Measurements from ENCODE around the gene MCOLN3. TPM values are rescaled to one million over a fixed set of nuclear protein-coding genes. Genes with fewer than 3 reads are reported as not detected.
A peak's percentile ranks its signal among the peaks of the same experiment; 100 is the strongest.
"Not testable (repeated sequence)": the region's sequence is repeated elsewhere in the genome, so short reads cannot be mapped to it uniquely, and the experiment has no call there.

The MCOLN3 gene
- total and polyA plus RNA-seq, 3 experiments from 2014 or later: 0.29 to 0.50 (median 0.47) TPM

- peaks cover 10 to 18% (median 14%) of the 10 kb centered on the region in 3 donors for H3K4me1 Mint-ChIP-seq
- no peaks in the 10 kb centered on the region for H3K36me3 Mint-ChIP-seq
- H3K27me3 Mint-ChIP-seq: no peaks in the 10 kb centered on the region
- POLR2A ChIA-PET: interaction anchor here (0.8 to 2.1 kb wide), 3 partner anchors 9 to 83 kb away, joined by 3 to 37 read pairs (median 3); no protein-coding TSS in a partner anchor
- Histone ChIP-seq H3K9me3 (ENCODE audit: low read length) (no peaks in the 10 kb centered on the region), H3K27me3 (ENCODE audit: insufficient read depth, low read length, poor library complexity, severe bottlenecking) (no peaks in the 10 kb centered on the region), H3K4me1 (ENCODE audit: insufficient read depth, low read length) (peaks cover 8% of the 10 kb centered on the region), H3K4me3 (ENCODE audit: low read length) (peak overlapping the region; percentile 13), H3K36me3 (ENCODE audit: insufficient read depth, low read length) (no peaks in the 10 kb centered on the region), H3K27ac (ENCODE audit: low read depth, low read length) (peak overlapping the region; percentile 34)
- peak in 4 of 5 donors; percentile 28 to 69 (median 52) for DNase-seq
- CTCF ChIA-PET: interaction anchor here (0.6 to 10.6 kb wide), 29 partner anchors 8 to 339 kb away, joined by 3 to 256 read pairs (median 4); partner anchors contain the start of genes C1orf52, MCOLN2 and MCOLN3
- no peaks in the 10 kb centered on the region for H3K9me3 Mint-ChIP-seq
- H3K27ac Mint-ChIP-seq: peak overlapping the region; percentile 55 to 96 (median 93)
- peak overlapping the region; percentile 67 to 93 (median 88) for H3K4me3 Mint-ChIP-seq
These were observed 20.9 kb downstream of the MCOLN3 start for GRCh38 chr1:85027242-85027983.

DNA sequence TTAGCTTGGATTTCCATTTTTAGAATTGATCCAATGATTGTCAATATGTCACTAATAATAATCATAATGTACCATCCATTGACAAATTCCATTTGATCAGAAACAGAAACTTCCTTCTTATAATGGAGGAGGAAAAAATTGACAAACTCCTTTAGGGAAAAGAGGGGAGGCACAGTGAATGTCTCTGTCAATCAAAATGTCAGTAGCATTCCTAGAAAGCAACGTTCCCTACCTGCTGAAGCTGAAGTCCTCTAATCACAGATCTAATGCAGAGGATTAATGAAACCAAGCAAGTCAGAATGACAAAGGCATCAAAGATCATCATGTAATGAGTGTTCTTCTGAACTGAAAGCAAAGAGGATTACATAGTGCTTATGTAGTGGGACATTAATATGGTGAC, 22.4 kb downstream of the MCOLN3 start:
- H3K27ac ChIP-seq (ENCODE audit: low read depth, low read length): no peak overlapping the region
- H3K27me3 Mint-ChIP-seq: no peaks in the 10 kb centered on the region
- POLR2A ChIA-PET: interaction anchor here (0.7 to 0.9 kb wide), 2 partner anchors 21 to 28 kb away, joined by 3 to 4 read pairs; no protein-coding TSS in a partner anchor

GRCh38 chr1:85024736-85025135, 23.6 kb downstream of the MCOLN3 start:
- H3K4me3 ChIP-seq (ENCODE audit: low read length): no peak overlapping the region
- no peak overlapping the region for H3K27ac ChIP-seq (ENCODE audit: low read depth, low read length)
- H3K4me1 ChIP-seq (ENCODE audit: insufficient read depth, low read length): peaks cover 8% of the 10 kb centered on the region
- no peaks in the 10 kb centered on the region for H3K9me3 ChIP-seq (ENCODE audit: low read length)
- Mint-ChIP-seq H3K4me3 (no peak overlapping the region), H3K4me1 (peaks cover 10 to 18% (median 14%) of the 10 kb centered on the region in 3 donors), H3K9me3 (no peaks in the 10 kb centered on the region), H3K27me3 (no peaks in the 10 kb centered on the region), H3K36me3 (no peaks in the 10 kb centered on the region), H3K27ac (peak overlapping the region in 1 of 8 donors; percentile 43)
- H3K36me3 ChIP-seq (ENCODE audit: insufficient read depth, low read length): no peaks in the 10 kb centered on the region
- DNase-seq: no peak
- ChIA-PET POLR2A (interaction anchor here (0.9 kb wide), 1 partner anchor 26 kb away, joined by 3 read pairs; no protein-coding TSS in a partner anchor), CTCF (interaction anchor here (0.6 to 10.6 kb wide), 6 partner anchors 26 to 234 kb away, joined by 3 to 256 read pairs (median 3); partner anchors contain the start of gene C1orf52)
- H3K27me3 ChIP-seq (ENCODE audit: insufficient read depth, low read length, poor library complexity, severe bottlenecking): no peaks in the 10 kb centered on the region

More for the DNA sequence above, 22.4 kb downstream of the MCOLN3 start:
- Histone ChIP-seq H3K27me3 (ENCODE audit: insufficient read depth, low read length, poor library complexity, severe bottlenecking) (no peaks in the 10 kb centered on the region), H3K4me1 (ENCODE audit: insufficient read depth, low read length) (peaks cover 8% of the 10 kb centered on the region), H3K36me3 (ENCODE audit: insufficient read depth, low read length) (no peaks in the 10 kb centered on the region), H3K4me3 (ENCODE audit: low read length) (no peak overlapping the region), H3K9me3 (ENCODE audit: low read length) (no peaks in the 10 kb centered on the region)
- Mint-ChIP-seq H3K9me3 (no peaks in the 10 kb centered on the region), H3K4me1 (peaks cover 10 to 18% (median 14%) of the 10 kb centered on the region in 3 donors), H3K4me3 (no peak overlapping the region), H3K27ac (peak overlapping the region in 4 of 8 donors; percentile 11 to 95 (median 45)), H3K36me3 (no peaks in the 10 kb centered on the region)
- DNase-seq: no peak
- CTCF ChIA-PET: interaction anchor here (10.6 kb wide), 1 partner anchor 79 kb away, joined by 256 read pairs; no protein-coding TSS in a partner anchor

- H3K27ac ChIP-seq (ENCODE audit: low read depth, low read length): no peak overlapping the region
- no peaks in the 10 kb centered on the region for H3K9me3 ChIP-seq (ENCODE audit: low read length)
- H3K27me3 ChIP-seq (ENCODE audit: insufficient read depth, low read length, poor library complexity, severe bottlenecking): no peaks in the 10 kb centered on the region
- ChIA-PET CTCF (interaction anchor here (0.6 to 10.6 kb wide), 3 partner anchors 16 to 75 kb away, joined by 3 to 256 read pairs (median 4); partner anchors contain the start of gene MCOLN2), POLR2A (no interaction called here)
- Mint-ChIP-seq H3K4me1 (peaks cover 8 to 15% (median 11%) of the 10 kb centered on the region in 3 donors), H3K27ac (no peak overlapping the region), H3K9me3 (no peaks in the 10 kb centered on the region), H3K4me3 (no peak overlapping the region), H3K36me3 (no peaks in the 10 kb centered on the region), H3K27me3 (no peaks in the 10 kb centered on the region)
- H3K4me1 ChIP-seq (ENCODE audit: insufficient read depth, low read length): peaks cover 8% of the 10 kb centered on the region
- no peak overlapping the region for H3K4me3 ChIP-seq (ENCODE audit: low read length)
- no peaks in the 10 kb centered on the region for H3K36me3 ChIP-seq (ENCODE audit: insufficient read depth, low read length)
- no peak for DNase-seq
These were observed 25.6 kb downstream of the MCOLN3 start for GRCh38 chr1:85022700-85023099.

- peaks cover 0 to 3% (median 0%) of the 10 kb centered on the region in 5 donors for H3K9me3 Mint-ChIP-seq
- CTCF ChIA-PET: interaction anchor here (10.6 kb wide), 1 partner anchor 73 kb away, joined by 256 read pairs; no protein-coding TSS in a partner anchor
- H3K4me3 Mint-ChIP-seq: no peak overlapping the region
- Histone ChIP-seq H3K9me3 (ENCODE audit: low read length) (no peaks in the 10 kb centered on the region), H3K36me3 (ENCODE audit: insufficient read depth, low read length) (no peaks in the 10 kb centered on the region), H3K27ac (ENCODE audit: low read depth, low read length) (no peak overlapping the region), H3K4me1 (ENCODE audit: insufficient read depth, low read length) (no peaks in the 10 kb centered on the region), H3K27me3 (ENCODE audit: insufficient read depth, low read length, poor library complexity, severe bottlenecking) (no peaks in the 10 kb centered on the region), H3K4me3 (ENCODE audit: low read length) (no peak overlapping the region)
- POLR2A ChIA-PET: no interaction called here
- H3K36me3 Mint-ChIP-seq: peaks cover 0 to 3% (median 0%) of the 10 kb centered on the region in 3 donors
- no peak overlapping the region for H3K27ac Mint-ChIP-seq
- no peaks in the 10 kb centered on the region for H3K27me3 Mint-ChIP-seq
- DNase-seq: no peak
- H3K4me1 Mint-ChIP-seq: peaks cover 3 to 9% (median 7%) of the 10 kb centered on the region in 3 donors
These were observed 28.3 kb downstream of the MCOLN3 start for GRCh38 chr1:85019994-85020393.

GRCh38 chr1:85015826-85016225, 32.5 kb downstream of the MCOLN3 start:
- CTCF ChIA-PET: no interaction called here
- peaks cover 8 to 18% (median 17%) of the 10 kb centered on the region in 3 donors for H3K4me1 Mint-ChIP-seq

DNA sequence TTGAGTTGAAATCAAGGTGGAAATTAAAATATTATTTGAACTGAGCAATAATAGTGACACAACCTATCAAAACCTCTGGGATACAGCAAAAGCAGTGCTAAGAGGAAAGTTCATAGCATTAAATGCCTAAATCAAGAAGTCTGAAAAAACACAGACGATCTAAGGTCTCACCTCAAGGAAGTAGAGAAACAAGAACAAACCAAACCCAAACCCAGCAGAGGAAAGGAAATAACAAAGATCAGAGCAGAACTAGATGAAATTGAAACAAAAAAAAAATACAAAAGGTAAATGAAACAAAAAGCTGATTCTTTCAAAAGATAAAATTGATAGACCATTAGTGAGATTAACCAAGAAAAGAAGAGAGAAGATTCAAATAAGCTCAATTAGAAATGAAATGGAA, 42.7 kb downstream of the MCOLN3 start:
- H3K36me3 Mint-ChIP-seq: peaks cover 7 to 67% (median 13%) of the 10 kb centered on the region in 3 donors
- peaks cover 20 to 41% (median 33%) of the 10 kb centered on the region in 3 donors for H3K4me1 Mint-ChIP-seq
- H3K4me1 ChIP-seq (ENCODE audit: insufficient read depth, low read length); H3K27me3 ChIP-seq (ENCODE audit: insufficient read depth, low read length, poor library complexity, severe bottlenecking); H3K27ac ChIP-seq (ENCODE audit: low read depth, low read length); POLR2A ChIA-PET; H3K9me3 ChIP-seq (ENCODE audit: low read length); H3K4me3 ChIP-seq (ENCODE audit: low read length); H3K27me3 Mint-ChIP-seq; H3K36me3 ChIP-seq (ENCODE audit: insufficient read depth, low read length): not testable (repeated sequence)
- H3K9me3 Mint-ChIP-seq: peaks cover 11 to 42% (median 34%) of the 10 kb centered on the region in 5 donors
- peak in 2 of 5 donors; percentile 20 to 31 for DNase-seq
- CTCF ChIA-PET: interaction anchor here (3.8 kb wide), 1 partner anchor 22 kb away, joined by 19 read pairs; no protein-coding TSS in a partner anchor
- H3K4me3 Mint-ChIP-seq: peak overlapping the region in 6 of 7 donors; percentile 26 to 80 (median 40)
- peak overlapping the region; percentile 0 to 87 (median 66) for H3K27ac Mint-ChIP-seq

More at GRCh38 chr1:85015826-85016225, 32.5 kb downstream of the MCOLN3 start:
- POLR2A ChIA-PET: no interaction called here
- Histone ChIP-seq H3K4me3 (ENCODE audit: low read length) (no peak overlapping the region), H3K9me3 (ENCODE audit: low read length) (no peaks in the 10 kb centered on the region), H3K36me3 (ENCODE audit: insufficient read depth, low read length) (no peaks in the 10 kb centered on the region), H3K27me3 (ENCODE audit: insufficient read depth, low read length, poor library complexity, severe bottlenecking) (no peaks in the 10 kb centered on the region), H3K27ac (ENCODE audit: low read depth, low read length) (no peak overlapping the region), H3K4me1 (ENCODE audit: insufficient read depth, low read length) (no peaks in the 10 kb centered on the region)
- H3K4me3 Mint-ChIP-seq: peak overlapping the region in 1 of 7 donors; percentile 34
- peaks cover 0 to 3% (median 0%) of the 10 kb centered on the region in 5 donors for H3K9me3 Mint-ChIP-seq
- peak overlapping the region in 2 of 8 donors; percentile 58 to 86 for H3K27ac Mint-ChIP-seq
- no peaks in the 10 kb centered on the region for H3K27me3 Mint-ChIP-seq
- H3K36me3 Mint-ChIP-seq: peaks cover 0 to 6% (median 0%) of the 10 kb centered on the region in 3 donors
- no peak for DNase-seq
